ENCODE data around the gene ONECUT3. TPM values are rescaled to one million over a fixed set of nuclear protein-coding genes. Genes with fewer than 3 reads are reported as not detected.

ONECUT3 gene
- polyA plus RNA-seq, 1 of the 3 experiments (the other 2 are of a cell fraction): not detected

DNA sequence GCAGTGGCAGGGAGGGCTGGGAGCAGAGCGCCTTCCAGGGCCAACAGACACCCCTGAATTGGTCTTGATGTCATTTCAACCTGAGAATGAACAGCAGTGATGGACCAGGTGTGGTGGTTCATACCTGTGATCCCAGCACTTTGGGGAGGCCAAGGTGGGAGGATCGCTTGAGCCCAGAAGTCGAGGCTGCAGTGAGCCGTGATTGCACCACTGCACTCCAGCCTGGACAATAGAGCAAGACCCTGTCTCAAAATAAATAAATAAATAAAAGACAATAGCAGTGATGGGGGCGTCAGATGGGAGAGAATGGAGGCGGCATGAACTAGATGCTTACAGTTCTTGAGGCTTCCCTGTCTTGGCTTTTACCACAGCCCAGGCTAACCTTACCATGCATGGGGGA lies 46.1 kb upstream of the ONECUT3 start:
- no peak for TF ChIP-seq TAF1 (IDR thresholded peaks at IDR 0.05; ENCODE audit: borderline replicate concordance, low read depth, low read length)
- no peak for TF ChIP-seq JUND (IDR thresholded peaks at IDR 0.05)
- TF ChIP-seq RFX5 (IDR thresholded peaks at IDR 0.05; ENCODE audit: low read length): no peak
- TF ChIP-seq, protein P1, sequence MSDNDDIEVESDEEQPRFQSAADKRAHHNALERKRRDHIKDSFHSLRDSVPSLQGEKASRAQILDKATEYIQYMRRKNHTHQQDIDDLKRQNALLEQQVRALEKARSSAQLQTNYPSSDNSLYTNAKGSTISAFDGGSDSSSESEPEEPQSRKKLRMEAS (IDR thresholded peaks at IDR 0.05; ENCODE audit: low read depth): no peak
- no peak for TF ChIP-seq FOXJ3 (CRISPR knock-in tag; IDR thresholded peaks at IDR 0.05)
- no peak for TF ChIP-seq SMC3 (IDR thresholded peaks at IDR 0.05; ENCODE audit: low read depth, low read length)
- no peak for TF ChIP-seq USF2 (IDR thresholded peaks at IDR 0.05; ENCODE audit: borderline replicate concordance, low read depth, low read length)
- no peak for TF ChIP-seq RXRA (IDR thresholded peaks at IDR 0.05; ENCODE audit: borderline replicate concordance, low read depth)
- TF ChIP-seq REST (IDR thresholded peaks at IDR 0.05; ENCODE audit: low read depth, low read length): no peak
- Histone ChIP-seq H3K79me2 (ENCODE audit: insufficient read depth) (no peaks in the 10 kb centered on the region), H3K27me3 (ENCODE audit: insufficient read depth) (peaks cover 40% of the 10 kb centered on the region), H3K36me3 (replicated peaks in 1 of 2; ENCODE audit: control insufficient read depth in 1 of 2, insufficient read depth in 2 of 2, low read length in 1 of 2) (no peaks in the 10 kb centered on the region), H3K9me2 (no peaks in the 10 kb centered on the region), H3K9ac (no peak overlapping the region), H3K27ac (ENCODE audit: low read depth in 2 of 2, low read length in 1 of 2) (no peak overlapping the region), H3K4me2 (no peak overlapping the region), H2AFZ (ENCODE audit: low read depth) (no peak overlapping the region), H4K20me1 (ENCODE audit: insufficient read depth) (no peaks in the 10 kb centered on the region), H3K4me1 (ENCODE audit: control insufficient read depth in 1 of 2, insufficient read depth in 2 of 2, low read depth in 1 of 2, low read length in 1 of 2) (no peaks in the 10 kb centered on the region), H3F3A (replicated peaks; ENCODE audit: insufficient read depth) (peaks cover 3% of the 10 kb centered on the region), H3K4me3 (ENCODE audit: low read depth in 2 of 2, low read length in 1 of 2) (no peak overlapping the region), H3K9me3 (no peaks in the 10 kb centered on the region)
- ChIA-PET CTCF (no interaction called here), POLR2A (no interaction called here)
- DNase-seq: no peak
- 29% methylated on average over 6 of the region's 6 CpGs for WGBS (ENCODE audit: low lambda C conversion rate)

DNA sequence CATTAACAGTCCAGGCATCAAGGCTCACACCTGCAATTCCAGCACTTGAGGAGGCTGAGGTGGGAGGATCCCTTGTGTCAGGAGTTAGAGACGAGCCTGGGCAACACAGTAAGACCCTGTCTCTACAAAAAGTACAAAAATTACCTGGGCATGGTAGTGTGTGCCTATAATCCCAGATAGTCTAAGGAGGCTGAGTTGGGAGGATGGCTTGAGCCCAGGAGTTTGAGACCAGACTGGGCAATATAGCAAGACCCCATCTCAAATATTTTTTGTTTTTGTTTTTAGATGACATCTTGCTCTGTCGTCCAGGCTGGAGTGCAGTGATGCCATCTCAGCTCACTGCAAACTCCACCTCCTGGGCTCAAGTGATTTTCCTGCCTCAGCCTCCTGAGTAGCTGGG lies 40.1 kb upstream of the ONECUT3 start:
- H3K27ac ChIP-seq (ENCODE audit: low read depth in 2 of 2, low read length in 1 of 2): no peak overlapping the region
- H3K36me3 ChIP-seq (replicated peaks in 1 of 2; ENCODE audit: control insufficient read depth in 1 of 2, insufficient read depth in 2 of 2, low read length in 1 of 2): no peaks in the 10 kb centered on the region
- H3K9me3 ChIP-seq: no peaks in the 10 kb centered on the region
- peaks cover 3% of the 10 kb centered on the region for H3F3A ChIP-seq (replicated peaks; ENCODE audit: insufficient read depth)
- no peak overlapping the region for H3K4me2 ChIP-seq
- no peaks in the 10 kb centered on the region for H4K20me1 ChIP-seq (ENCODE audit: insufficient read depth)
- no peak for DNase-seq
- no peaks in the 10 kb centered on the region for H3K79me2 ChIP-seq (ENCODE audit: insufficient read depth)
- TF ChIP-seq GATA2 (CRISPR knock-in tag; IDR thresholded peaks at IDR 0.05) (no peak), SMC3 (IDR thresholded peaks at IDR 0.05; ENCODE audit: low read depth, low read length) (no peak), EP300 (IDR thresholded peaks at IDR 0.05; ENCODE audit: borderline replicate concordance in 1 of 2, low read depth in 1 of 2, low read length in 1 of 2) (no peak)
- H3K4me1 ChIP-seq (ENCODE audit: control insufficient read depth in 1 of 2, insufficient read depth in 2 of 2, low read depth in 1 of 2, low read length in 1 of 2): no peaks in the 10 kb centered on the region
- no peak overlapping the region for H3K9ac ChIP-seq
- H3K27me3 ChIP-seq (ENCODE audit: insufficient read depth): peaks cover 52% of the 10 kb centered on the region
- no peak overlapping the region for H2AFZ ChIP-seq (ENCODE audit: low read depth)
- no peaks in the 10 kb centered on the region for H3K9me2 ChIP-seq
- ChIA-PET POLR2A (no interaction called here), CTCF (interaction anchor here (1.0 kb wide), 1 partner anchor 55 kb away, joined by 3 read pairs; no protein-coding TSS in a partner anchor)
- no peak overlapping the region for H3K4me3 ChIP-seq (ENCODE audit: low read depth in 2 of 2, low read length in 1 of 2)
- WGBS (ENCODE audit: low lambda C conversion rate): 62% methylated on average over 2 of the region's 2 CpGs
